NCI-H146 treated with DMSO at 0.1 percent for 48 hours (cell line): Measurements from ENCODE around the gene HIRIP3.
"Not testable (repeated sequence)": the region's sequence is repeated elsewhere in the genome, so short reads cannot be mapped to it uniquely, and the experiment has no call there.

Experiments
- DNase-seq: peaks from one replicate; lab custom pipeline; 2025; ENCODE audit not compliant: unreplicated experiment; lab: John Stamatoyannopoulos, UW

The HIRIP3 gene

DNA sequence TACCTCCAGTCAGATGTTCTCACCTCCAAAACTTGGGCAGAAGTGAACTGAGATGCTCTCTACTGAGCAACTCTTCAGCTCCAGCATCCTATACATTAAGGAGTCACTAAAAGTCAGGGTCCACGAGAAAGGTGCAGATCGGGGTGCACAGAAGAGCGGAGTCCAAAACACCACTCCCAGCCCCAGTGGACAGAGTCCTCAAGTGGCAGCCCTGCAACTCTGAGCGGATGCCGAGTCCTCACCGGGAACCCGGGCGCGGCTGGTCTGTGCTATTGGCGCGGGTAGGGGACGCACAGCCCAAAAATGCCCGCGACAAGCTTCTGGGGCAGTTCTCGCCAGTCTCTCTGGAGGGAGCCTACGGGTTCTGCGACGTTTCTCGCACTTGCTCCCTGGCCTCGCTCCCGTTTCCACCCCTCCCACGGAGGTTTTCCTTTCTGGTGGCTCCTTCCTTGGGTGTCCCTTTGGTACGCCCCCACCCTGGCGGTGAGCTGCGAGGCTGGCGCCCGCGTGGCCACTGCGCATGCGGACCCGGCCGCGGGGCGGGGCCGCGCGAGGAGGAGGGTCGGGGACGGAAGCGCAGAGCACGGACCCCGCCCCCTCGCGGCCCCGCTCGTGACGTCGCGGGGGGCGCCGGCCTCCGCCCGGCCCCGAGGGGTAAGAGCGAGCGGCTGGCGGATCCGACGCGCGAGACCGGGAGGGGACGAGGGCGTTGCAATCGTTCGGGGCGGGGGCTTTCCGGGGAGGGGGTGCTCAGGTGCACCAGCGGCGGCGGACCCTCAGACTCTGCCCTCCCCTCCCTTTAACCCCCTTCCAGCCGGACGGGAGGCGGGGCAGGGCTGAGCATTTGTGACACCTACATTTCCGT lies 33.7 kb downstream of the HIRIP3 start, which contains the start of gene TMEM219:
TSS of gene TMEM219 (plus strand) at position 601 of the 865 bp plus-strand sequence. CDS start 1,065 bp downstream, outside the sequence.
- DNase-seq, result peak; percentile 84

DNA sequence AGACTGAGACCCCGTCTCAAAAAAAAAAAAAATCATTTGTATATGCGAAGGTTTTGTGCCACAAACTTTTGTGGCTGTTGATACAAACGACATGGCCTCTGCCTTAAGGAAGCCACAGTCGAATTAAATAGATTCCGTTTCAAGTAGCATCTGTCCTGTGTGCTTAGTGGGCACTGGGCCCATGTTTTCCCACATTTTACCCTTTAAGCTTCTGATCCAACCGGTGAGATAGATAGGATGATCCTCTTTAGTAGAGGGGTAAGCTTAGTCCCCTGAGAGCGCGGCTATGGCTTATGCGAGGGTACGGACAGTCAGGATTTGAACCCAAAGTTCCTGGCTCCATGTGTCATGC lies 34.3 kb downstream of the HIRIP3 start:
- no peak for DNase-seq

DNA sequence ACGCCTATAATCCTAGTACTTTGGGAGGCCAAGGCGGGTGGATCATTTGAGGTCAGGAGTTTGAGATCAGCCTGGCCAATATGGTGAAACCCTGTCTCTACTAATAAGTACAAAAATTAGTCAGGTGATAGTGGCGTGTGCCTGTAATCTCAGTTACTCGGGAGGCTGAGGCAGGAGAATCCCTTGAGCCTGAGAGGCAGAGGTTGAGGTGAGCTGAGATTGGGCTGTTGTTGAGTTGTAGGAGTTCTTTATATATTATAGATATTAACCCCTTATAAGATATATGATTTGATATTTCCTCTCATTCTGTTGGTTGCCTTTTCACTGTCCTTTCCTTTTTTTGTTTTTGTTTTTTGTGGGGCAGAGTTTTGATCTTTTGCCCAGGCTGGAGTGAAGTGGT lies 35.6 kb downstream of the HIRIP3 start:
- DNase-seq, result not testable (repeated sequence)

DNA sequence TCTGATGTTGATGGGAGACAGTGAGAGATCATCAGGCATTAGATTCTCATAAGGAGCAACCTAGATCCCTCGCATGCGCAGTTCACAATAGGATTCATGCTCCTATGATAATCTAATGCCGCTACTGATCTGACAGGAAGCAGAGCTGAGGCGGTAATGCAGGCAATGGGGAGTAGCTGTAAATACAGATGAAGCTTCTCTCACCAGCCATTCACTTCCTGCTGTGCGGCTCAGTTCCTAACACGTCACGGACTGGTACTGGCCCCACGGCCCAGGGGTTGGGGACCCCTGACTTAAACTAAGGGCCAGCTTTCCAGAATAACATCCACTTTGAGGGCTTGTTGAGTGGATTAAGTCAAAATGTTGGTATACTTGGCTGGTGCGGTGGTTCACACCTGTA lies 36.1 kb downstream of the HIRIP3 start:
- no peak for DNase-seq

DNA sequence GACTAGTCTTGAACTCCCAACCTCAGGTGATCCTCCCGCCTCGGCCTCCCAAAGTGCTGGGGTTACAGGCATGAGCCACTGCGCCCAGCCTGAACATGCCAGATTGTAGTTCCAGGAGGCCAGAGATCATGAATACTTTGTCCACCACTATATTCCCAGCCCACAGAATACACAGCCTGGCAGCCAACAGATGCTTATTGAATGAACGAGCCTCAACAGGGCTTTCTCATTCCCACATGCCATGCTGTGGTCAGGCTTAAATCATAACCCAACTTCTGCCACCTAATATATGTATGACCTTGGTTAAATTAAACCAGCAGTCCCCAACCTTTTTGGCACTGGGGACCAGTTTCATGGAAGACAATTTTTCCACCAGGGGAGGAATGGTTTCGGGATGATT lies 36.7 kb downstream of the HIRIP3 start:
- DNase-seq, result no peak

DNA sequence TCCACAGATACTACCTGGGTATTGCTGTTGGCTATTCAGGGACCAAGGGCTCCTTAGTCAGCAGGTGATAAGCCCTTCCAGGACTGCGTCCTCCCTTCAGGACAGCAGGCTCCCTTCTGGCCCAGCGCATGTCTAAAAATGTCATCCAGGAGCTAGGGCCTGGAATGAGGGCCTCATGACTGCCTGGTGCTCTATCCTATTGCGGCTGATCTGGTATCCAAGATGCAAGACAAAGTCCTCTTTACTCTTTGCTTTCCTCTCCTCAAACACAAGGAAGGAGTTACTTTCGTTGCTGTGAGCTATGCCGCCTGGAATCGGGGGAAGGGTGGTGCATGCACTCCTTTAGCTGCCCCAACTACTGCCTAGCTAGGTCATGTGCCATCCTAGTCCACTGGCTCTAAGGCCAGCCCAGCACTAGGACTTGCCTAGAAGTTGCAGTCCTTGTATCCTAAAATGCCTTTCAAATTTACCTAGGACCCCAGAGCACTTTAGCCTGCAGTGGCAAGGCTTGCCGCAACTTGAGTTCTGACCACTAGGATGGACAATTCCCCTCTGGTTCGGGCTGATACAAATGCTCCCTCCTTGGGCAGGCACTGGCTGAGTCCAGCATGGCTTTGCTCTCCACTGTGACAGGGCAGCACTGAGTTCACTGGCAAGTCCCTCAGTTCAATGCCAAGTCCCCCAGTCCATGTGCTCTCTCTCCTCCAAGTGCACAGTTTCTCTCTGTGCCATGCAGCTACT lies 43.6 kb downstream of the HIRIP3 start:
- DNase-seq, result no peak

DNA sequence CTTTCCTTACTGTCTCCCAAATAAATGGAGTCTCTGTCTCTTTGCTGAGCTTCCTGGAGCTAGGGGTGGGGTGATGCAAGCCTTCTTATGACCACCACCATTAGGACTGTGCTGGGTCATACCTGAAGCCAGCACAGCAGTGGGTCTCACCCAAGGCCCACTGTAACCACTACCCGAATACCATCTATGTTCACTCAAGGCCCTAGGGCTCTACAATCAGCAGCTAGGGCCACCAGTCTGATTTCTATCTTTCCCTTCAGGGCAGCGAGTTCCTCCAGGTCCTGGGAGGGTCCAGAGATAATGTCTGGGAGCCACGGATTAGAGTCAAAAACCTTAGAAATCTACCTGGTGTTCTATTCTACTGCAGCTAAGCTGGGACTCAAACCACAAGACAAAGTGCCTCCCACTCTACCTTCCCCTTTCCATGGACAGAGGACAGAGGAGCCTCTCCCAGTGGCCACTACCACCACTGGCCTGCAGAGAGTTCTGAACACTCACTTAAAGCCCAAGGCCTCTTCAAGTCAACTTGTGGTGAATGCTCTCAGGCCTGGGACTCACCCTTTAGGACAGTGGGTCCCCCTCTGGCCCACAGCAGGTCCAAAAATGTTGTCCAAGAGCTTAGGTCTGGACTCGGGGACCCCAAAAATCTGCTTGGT lies 44.5 kb downstream of the HIRIP3 start:
- DNase-seq, result no peak

DNA sequence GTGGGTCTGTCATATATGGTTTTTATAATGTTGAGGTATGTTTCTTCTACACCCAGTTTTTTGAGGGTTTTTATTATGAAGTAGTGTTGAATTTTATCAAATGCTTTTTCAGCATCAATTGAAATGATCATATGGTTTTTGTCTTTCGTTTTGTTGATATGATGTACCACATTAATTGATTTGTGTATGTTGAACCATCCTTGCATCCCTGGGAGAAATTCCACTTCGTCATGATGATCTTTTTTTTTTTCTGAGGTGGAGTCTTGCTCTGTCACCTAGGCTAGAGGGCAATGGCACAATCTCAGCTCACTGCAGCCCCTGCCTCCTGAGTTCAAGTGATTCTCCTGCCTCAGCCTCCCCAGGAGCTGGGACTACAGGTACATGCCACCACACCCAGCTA lies 47.5 kb downstream of the HIRIP3 start:
- DNase-seq, result no peak

DNA sequence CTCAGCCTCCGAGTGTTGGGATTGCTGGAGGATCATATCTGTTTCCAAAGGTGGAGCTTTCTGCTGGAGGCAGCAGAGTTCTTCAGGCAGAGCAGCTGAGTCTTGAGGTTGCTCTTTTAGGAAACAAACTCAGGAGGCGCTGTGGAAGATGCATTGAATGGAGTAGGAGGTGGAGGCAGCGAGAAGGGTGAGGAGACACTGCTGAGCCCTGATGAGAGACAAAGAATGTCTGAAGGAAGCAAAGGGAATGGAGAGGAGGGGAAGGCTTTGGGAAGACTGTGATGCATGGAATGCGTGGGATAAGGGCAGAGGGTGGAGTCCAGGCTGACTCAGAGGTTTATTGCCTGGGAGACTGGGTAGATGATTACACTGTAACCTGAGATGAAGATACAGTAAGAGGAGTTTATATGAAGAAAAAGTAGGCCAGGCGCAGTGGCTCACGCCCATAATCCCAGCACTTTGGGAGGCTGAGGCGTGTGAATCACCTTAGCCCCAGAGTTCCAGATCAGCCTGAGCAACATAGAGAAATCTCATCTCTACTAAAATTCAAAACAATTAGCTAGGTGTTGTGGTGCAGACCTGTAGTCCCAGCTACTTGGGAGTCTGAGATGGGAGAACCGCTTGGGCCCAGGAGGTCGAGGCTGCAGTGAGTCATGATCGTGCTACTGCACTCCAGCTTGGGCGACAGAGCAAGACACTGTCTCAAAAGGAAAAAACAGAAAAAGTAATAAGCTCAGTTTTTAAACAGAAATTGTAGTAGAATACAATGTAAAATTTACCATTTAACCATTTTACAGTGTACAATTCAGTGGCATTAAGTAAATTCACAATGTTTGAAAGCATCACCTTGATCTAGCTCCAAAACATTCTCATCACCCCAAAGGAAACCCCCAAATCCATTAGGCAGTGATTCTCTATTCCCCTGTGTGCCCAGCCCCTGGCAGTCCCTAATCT lies 51.3 kb downstream of the HIRIP3 start:
- peak; percentile 80 for DNase-seq
